ENCODE measurements around the gene CDH13. TPM values are rescaled to one million over a fixed set of nuclear protein-coding genes. Genes with fewer than 3 reads are reported as not detected.

Gene CDH13
- total and polyA plus RNA-seq, 9 of the 15 experiments (the other 6 are each of a cell fraction or from before 2014, with no cell fraction given) = 0.03 TPM; not detected in 8

DNA sequence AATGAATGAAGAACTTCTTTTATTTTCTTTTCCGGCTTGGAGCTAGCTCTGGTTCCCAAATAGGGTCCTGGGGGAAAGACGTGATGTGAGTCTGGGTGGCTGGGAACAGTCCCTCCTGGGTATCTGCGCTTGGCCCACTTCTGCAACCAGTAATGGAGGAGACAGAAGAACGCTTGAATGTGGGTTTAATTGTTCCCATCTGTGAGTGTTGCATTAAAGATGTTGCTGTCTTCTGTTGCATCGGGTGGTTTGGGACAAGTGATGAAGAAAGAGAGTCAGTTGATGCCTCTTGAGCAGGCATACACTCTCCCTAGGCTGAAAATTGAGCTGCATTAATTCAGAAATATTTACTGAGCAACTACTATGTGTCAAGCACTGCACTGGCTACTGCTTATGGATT, 511.1 kb downstream of the CDH13 start:
- H2AFZ ChIP-seq (ENCODE audit: low read depth, low read length) = no peak overlapping the region
- no peak for ATAC-seq
- no peaks in the 10 kb centered on the region; a peak in 1 of 5 replicates for H3K27me3 ChIP-seq (ENCODE audit: control insufficient read depth in 2 of 2, insufficient read depth in 2 of 2, low read length in 2 of 2)
- no peak for FAIRE-seq
- no peaks in the 10 kb centered on the region for H3K9me3 ChIP-seq (replicated peaks; ENCODE audit: control insufficient read depth, insufficient read depth, low read depth, low read length)
- DNase-seq (ENCODE audit: extremely low read depth in 1 of 4, low spot score in 3 of 4) = no peak
- no peak overlapping the region for H3K27ac ChIP-seq (ENCODE audit: extremely low read depth, low read depth, low read length)
- intact Hi-C loops (cut with micrococcal nuclease) (no loop called here), in situ Hi-C loops (cut with MboI) (no loop called here)
- no peak overlapping the region for H3K4me2 ChIP-seq (ENCODE audit: insufficient read depth, low read length)
- no peak overlapping the region for H3K9ac ChIP-seq (ENCODE audit: insufficient read depth in 1 of 2, low read depth in 2 of 2, low read length in 2 of 2)
- no peaks in the 10 kb centered on the region for H3K4me1 ChIP-seq (replicated peaks in 1 of 2; ENCODE audit: control insufficient read depth in 2 of 2, insufficient read depth in 2 of 2, low read length in 2 of 2)
- no peaks in the 10 kb centered on the region for H3K9me1 ChIP-seq (ENCODE audit: control insufficient read depth, insufficient read depth, low read length)
- no peaks in the 10 kb centered on the region for H3K36me3 ChIP-seq (ENCODE audit: control insufficient read depth, insufficient read depth, low read length)
- H4K20me1 ChIP-seq (replicated peaks; ENCODE audit: control insufficient read depth, insufficient read depth, low read length) = no peaks in the 10 kb centered on the region
- BruUV-seq (replicated peaks) = no TSS peak
- TF ChIP-seq TCFL5 (CRISPR knock-in tag; conservative IDR thresholded peaks at IDR 0.05) (no peak), ZNF184 (CRISPR knock-in tag; IDR thresholded peaks at IDR 0.05) (no peak), POLR2A (conservative IDR thresholded peaks at IDR 0.05) (no peak), MAFK (IDR thresholded peaks at IDR 0.05; ENCODE audit: low read length) (no peak), ZNF232 (CRISPR knock-in tag; IDR thresholded peaks at IDR 0.05) (no peak), ZFPM2 (CRISPR knock-in tag; IDR thresholded peaks at IDR 0.05) (no peak), KLF13 (tag; IDR thresholded peaks at IDR 0.05; ENCODE audit: borderline replicate concordance, low read depth) (no peak), ZNF121 (CRISPR knock-in tag; conservative IDR thresholded peaks at IDR 0.05) (no peak), BACH1 (tag; IDR thresholded peaks at IDR 0.05) (no peak)
- TF ChIP-seq, protein P1, sequence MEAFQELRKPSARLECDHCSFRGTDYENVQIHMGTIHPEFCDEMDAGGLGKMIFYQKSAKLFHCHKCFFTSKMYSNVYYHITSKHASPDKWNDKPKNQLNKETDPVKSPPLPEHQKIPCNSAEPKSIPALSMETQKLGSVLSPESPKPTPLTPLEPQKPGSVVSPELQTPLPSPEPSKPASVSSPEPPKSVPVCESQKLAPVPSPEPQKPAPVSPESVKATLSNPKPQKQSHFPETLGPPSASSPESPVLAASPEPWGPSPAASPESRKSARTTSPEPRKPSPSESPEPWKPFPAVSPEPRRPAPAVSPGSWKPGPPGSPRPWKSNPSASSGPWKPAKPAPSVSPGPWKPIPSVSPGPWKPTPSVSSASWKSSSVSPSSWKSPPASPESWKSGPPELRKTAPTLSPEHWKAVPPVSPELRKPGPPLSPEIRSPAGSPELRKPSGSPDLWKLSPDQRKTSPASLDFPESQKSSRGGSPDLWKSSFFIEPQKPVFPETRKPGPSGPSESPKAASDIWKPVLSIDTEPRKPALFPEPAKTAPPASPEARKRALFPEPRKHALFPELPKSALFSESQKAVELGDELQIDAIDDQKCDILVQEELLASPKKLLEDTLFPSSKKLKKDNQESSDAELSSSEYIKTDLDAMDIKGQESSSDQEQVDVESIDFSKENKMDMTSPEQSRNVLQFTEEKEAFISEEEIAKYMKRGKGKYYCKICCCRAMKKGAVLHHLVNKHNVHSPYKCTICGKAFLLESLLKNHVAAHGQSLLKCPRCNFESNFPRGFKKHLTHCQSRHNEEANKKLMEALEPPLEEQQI (IDR thresholded peaks at IDR 0.05) = no peak
- TF ChIP-seq, protein P2, sequence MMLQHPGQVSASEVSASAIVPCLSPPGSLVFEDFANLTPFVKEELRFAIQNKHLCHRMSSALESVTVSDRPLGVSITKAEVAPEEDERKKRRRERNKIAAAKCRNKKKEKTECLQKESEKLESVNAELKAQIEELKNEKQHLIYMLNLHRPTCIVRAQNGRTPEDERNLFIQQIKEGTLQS (IDR thresholded peaks at IDR 0.05) = no peak
- TF ChIP-seq, protein P2 (CRISPR knock-in tag; conservative IDR thresholded peaks at IDR 0.05) = no peak
- TF ChIP-seq, protein P3, sequence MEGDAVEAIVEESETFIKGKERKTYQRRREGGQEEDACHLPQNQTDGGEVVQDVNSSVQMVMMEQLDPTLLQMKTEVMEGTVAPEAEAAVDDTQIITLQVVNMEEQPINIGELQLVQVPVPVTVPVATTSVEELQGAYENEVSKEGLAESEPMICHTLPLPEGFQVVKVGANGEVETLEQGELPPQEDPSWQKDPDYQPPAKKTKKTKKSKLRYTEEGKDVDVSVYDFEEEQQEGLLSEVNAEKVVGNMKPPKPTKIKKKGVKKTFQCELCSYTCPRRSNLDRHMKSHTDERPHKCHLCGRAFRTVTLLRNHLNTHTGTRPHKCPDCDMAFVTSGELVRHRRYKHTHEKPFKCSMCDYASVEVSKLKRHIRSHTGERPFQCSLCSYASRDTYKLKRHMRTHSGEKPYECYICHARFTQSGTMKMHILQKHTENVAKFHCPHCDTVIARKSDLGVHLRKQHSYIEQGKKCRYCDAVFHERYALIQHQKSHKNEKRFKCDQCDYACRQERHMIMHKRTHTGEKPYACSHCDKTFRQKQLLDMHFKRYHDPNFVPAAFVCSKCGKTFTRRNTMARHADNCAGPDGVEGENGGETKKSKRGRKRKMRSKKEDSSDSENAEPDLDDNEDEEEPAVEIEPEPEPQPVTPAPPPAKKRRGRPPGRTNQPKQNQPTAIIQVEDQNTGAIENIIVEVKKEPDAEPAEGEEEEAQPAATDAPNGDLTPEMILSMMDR (IDR thresholded peaks at IDR 0.05 in 2 of 3, conservative IDR thresholded peaks at IDR 0.05 in 1 of 3; ENCODE audit: insufficient read depth in 2 of 3, low read depth in 1 of 3, low read length in 3 of 3) = no peak
- TF ChIP-seq, protein P4, sequence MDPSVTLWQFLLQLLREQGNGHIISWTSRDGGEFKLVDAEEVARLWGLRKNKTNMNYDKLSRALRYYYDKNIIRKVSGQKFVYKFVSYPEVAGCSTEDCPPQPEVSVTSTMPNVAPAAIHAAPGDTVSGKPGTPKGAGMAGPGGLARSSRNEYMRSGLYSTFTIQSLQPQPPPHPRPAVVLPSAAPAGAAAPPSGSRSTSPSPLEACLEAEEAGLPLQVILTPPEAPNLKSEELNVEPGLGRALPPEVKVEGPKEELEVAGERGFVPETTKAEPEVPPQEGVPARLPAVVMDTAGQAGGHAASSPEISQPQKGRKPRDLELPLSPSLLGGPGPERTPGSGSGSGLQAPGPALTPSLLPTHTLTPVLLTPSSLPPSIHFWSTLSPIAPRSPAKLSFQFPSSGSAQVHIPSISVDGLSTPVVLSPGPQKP (CRISPR knock-in tag; IDR thresholded peaks at IDR 0.05) = no peak
- TF ChIP-seq, protein P5, sequence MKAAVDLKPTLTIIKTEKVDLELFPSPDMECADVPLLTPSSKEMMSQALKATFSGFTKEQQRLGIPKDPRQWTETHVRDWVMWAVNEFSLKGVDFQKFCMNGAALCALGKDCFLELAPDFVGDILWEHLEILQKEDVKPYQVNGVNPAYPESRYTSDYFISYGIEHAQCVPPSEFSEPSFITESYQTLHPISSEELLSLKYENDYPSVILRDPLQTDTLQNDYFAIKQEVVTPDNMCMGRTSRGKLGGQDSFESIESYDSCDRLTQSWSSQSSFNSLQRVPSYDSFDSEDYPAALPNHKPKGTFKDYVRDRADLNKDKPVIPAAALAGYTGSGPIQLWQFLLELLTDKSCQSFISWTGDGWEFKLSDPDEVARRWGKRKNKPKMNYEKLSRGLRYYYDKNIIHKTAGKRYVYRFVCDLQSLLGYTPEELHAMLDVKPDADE (conservative IDR thresholded peaks at IDR 0.05; ENCODE audit: control insufficient read depth, low read depth, low read length) = no peak
- no peak overlapping the region for H3K4me3 ChIP-seq
- POLR2A ChIA-PET = no interaction called here
- no peaks in the 10 kb centered on the region for H3K79me2 ChIP-seq (ENCODE audit: control insufficient read depth, insufficient read depth, low read length)
- CTCF ChIA-PET (ENCODE audit: low intra/inter-chr PET ratio) = no interaction called here
- WGBS (ENCODE audit: insufficient coverage, low coverage, missing lambda C conversion rate) = 0% methylated on average over 5 of the region's 5 CpGs

Data from K562 (cell line).